Heart right ventricle (tissue), 16 donors: ENCODE data around the gene ZMAT3. TPM values are rescaled to one million over a fixed set of nuclear protein-coding genes. Genes with fewer than 3 reads are reported as not detected.
"Not testable (repeated sequence)": the region's sequence is repeated elsewhere in the genome, so short reads cannot be mapped to it uniquely, and the experiment has no call there.

Experiments
- ATAC-seq, 8 donors: fragments of 200-7000 bp; cut with Tn5 transposase; one replicate each; pipeline ENCODE4 v1.9.1; 2020; ENCODE audit warnings: mild to moderate bottlenecking in 8 of 8, moderate library complexity in 8 of 8, moderate number of reproducible peaks in 1 of 8
- DNase-seq, 2 donors: peaks; one replicate each; pipeline ENCODE4 v3.0.0-alpha.2; 2020
- H3K27ac ChIP-seq, 10 donors: fragments of 200-600 bp; sonication (generic) in 2 of 10; one replicate each; pipeline versions ENCODE4 v1.5.0 to v1.8.0; 2020 to 2022; ENCODE audit warnings: mild to moderate bottlenecking in 3 of 10
- H3K27me3 ChIP-seq, 7 donors: fragments of 200-600 bp; one replicate each; pipeline ENCODE4 v1.8.0; 2021 to 2022; ENCODE audit warnings: mild to moderate bottlenecking in 2 of 7
- H3K36me3 ChIP-seq, 9 donors: fragments of 200-600 bp; sonication (generic) in 1 of 9; one replicate each; pipeline versions ENCODE4 v1.5.0 to v1.8.0; 2020 to 2022; ENCODE audit warnings: mild to moderate bottlenecking in 2 of 9
- H3K4me1 ChIP-seq, 9 donors: fragments of 200-600 bp; sonication (generic) in 1 of 9; one replicate each; pipeline versions ENCODE4 v1.5.0 to v1.8.0; 2020 to 2022; ENCODE audit warnings: mild to moderate bottlenecking in 4 of 9
- H3K4me3 ChIP-seq, 10 donors: fragments of 200-600 bp; sonication (generic) in 2 of 10; one replicate each; pipeline versions ENCODE4 v1.5.0 to v1.8.0; 2020 to 2022; ENCODE audit warnings: mild to moderate bottlenecking in 7 of 10, moderate library complexity in 2 of 10
- H3K9me3 ChIP-seq, 11 donors: fragments of 200-600 bp in 10 of 11; sonication (generic) in 2 of 11; one replicate each; pipeline versions ENCODE4 v1.5.0 to v1.8.0; 2013 to 2022; ENCODE audit warnings: mild to moderate bottlenecking in 2 of 11, control low read depth in 1 of 11, moderate library complexity in 1 of 11
- CTCF ChIP-seq, 9 donors: fragments of 200-600 bp; sonication (generic) in 2 of 9; IDR thresholded peaks; one replicate each; pipeline versions ENCODE4 v1.5.0 to v1.8.0; 2021 to 2022; ENCODE audit warnings: antibody characterized with exemption in 9 of 9, mild to moderate bottlenecking in 5 of 9, moderate library complexity in 1 of 9
- whole genome bisulfite sequencing, 2 donors: extraction: QIAGEN DNeasy Blood & Tissue Kit; methylation state at CpG; one replicate each; pipeline ENCODE4 v1.1.7; 2013; ENCODE audit warnings: inconsistent platforms in 1 of 2; 5-methylcytosine and 5-hydroxymethylcytosine counted together
- intact Hi-C, 10 donors: fragments of 100-400 bp; cut with DNase I; formaldehyde crosslinking; loops; one replicate each; pipeline versions ENCODE4 v1.11.1 to v1.14.2; 2022
- polyA plus RNA-seq, 2 donors: library from polyadenylated mRNA; stranded (reverse); fragments of 200-250 nt; gene quantifications; one replicate each; pipeline ENCODE4 v1.2.3, GENCODE V29; 2013
- total RNA-seq, 10 donors: library from RNA; stranded (reverse); fragmentation: NEBNext Ultra II Directional in 3 of 10; extraction: Animal tissue kit (Norgen Biotek cat#: 25700) in 3 of 10; gene quantifications; one replicate each; pipeline versions ENCODE4 v1.2.1 to v1.2.4, GENCODE V29; 2021 to 2023
- donor health status: Arrhythmogenic right ventricular cardiomyopathy.
- donor health status: ischemic (EF 13 %, LVEDD 7.1; RV severe dilation, severe dysfunction).
- donor health status: healthy with polysubstance abuse.
- donor health status: DM: no; HTN: yes; CAD: no.
- donor health status: DM: no; HTN: no; CAD: no.
- donor health status: ischemic (EF 25% LVEDD 6.9; RV normal size, moderate dysfunction).
- donor health status: ischemic (EF 25% LVEDD 5.7; RV mildly dilated, moderate dysfunction).
- donor health status: healthy.
- donor health status: DM: yes; HTN: yes; CAD: no.
- donor health status: Ischemic cardiomyopathy.
- donor health status: ischemic (EF 35%, LVEDD 5.7; RV mildly dilated, moderate dysfunction).
- donor health status: nonischemic (EF 11% LVEDD 7.7; RV severe dilation, severe dysfunction).
- donor health status: DM: yes; HTN: yes; CAD: no.
- donor health status: PGD.
- donor health status: ischemic (EF 29% LVEDD 5.4; RV normal size, mild dysfunction).
- donor health status: nonischemic (EF 23%, LVEDD 6.1; RV moderate dilation, normal function).

Gene ZMAT3
- total and polyA plus RNA-seq, 12 donors: 1.8 to 18.2 (median 12.6) TPM

GRCh38 chr3:179067291-179067690, 4.3 kb downstream of the ZMAT3 start:
- no peak overlapping the region for H3K4me3 ChIP-seq
- no peak for TF ChIP-seq CTCF (IDR thresholded peaks at IDR 0.05)
- no peaks in the 10 kb centered on the region for H3K9me3 ChIP-seq
- no peak overlapping the region for H3K27ac ChIP-seq
- DNase-seq (no peak), ATAC-seq (no peak)
- intact Hi-C loops: no loop called here
- peaks cover 0 to 48% (median 25%) of the 10 kb centered on the region in 9 donors for H3K4me1 ChIP-seq
- H3K27me3 ChIP-seq: no peaks in the 10 kb centered on the region
- H3K36me3 ChIP-seq: peaks cover 0 to 39% (median 7%) of the 10 kb centered on the region in 9 donors
- 86 to 94% methylated on average over 1 of the region's 1 CpG for WGBS, 2 donors

GRCh38 chr3:179063945-179064560, 7.6 kb downstream of the ZMAT3 start:
- H3K4me1 ChIP-seq: peaks cover 0 to 28% (median 10%) of the 10 kb centered on the region in 9 donors
- ATAC-seq (no peak), DNase-seq (no peak)
- H3K27me3 ChIP-seq: no peaks in the 10 kb centered on the region
- WGBS, 2 donors: 86 to 90% methylated on average over 6 of the region's 6 CpGs
- H3K9me3 ChIP-seq: no peaks in the 10 kb centered on the region
- no peak overlapping the region for H3K4me3 ChIP-seq
- peaks cover 0 to 59% (median 7%) of the 10 kb centered on the region in 9 donors for H3K36me3 ChIP-seq
- TF ChIP-seq CTCF (IDR thresholded peaks at IDR 0.05): no peak
- H3K27ac ChIP-seq: no peak overlapping the region
- intact Hi-C loops: no loop called here

- Histone ChIP-seq H3K27me3 (no peaks in the 10 kb centered on the region), H3K4me3 (no peak overlapping the region), H3K36me3 (peaks cover 0 to 28% (median 0%) of the 10 kb centered on the region in 9 donors), H3K9me3 (peaks cover 0 to 16% (median 0%) of the 10 kb centered on the region in 11 donors), H3K4me1 (no peaks in the 10 kb centered on the region), H3K27ac (no peak overlapping the region)
- ATAC-seq: no peak
- no peak for DNase-seq
- TF ChIP-seq CTCF (IDR thresholded peaks at IDR 0.05): no peak
- intact Hi-C loops: no loop called here
- WGBS, 2 donors: 91 to 95% methylated on average over 8 of the region's 8 CpGs
These were observed 15.3 kb downstream of the ZMAT3 start for GRCh38 chr3:179056326-179056725.

GRCh38 chr3:179054565-179054964, 17.0 kb downstream of the ZMAT3 start:
- peaks cover 0 to 24% (median 0%) of the 10 kb centered on the region in 11 donors for H3K9me3 ChIP-seq
- H3K27ac ChIP-seq, H3K4me3 ChIP-seq, H3K4me1 ChIP-seq, DNase-seq, ATAC-seq, intact Hi-C loops, H3K27me3 ChIP-seq: not testable (repeated sequence)
- WGBS, 2 donors: 95% methylated on average over 13 of the region's 13 CpGs
- peaks cover 0 to 20% (median 0%) of the 10 kb centered on the region in 9 donors for H3K36me3 ChIP-seq
